ENCODE results near the gene PPM1E. TPM values are rescaled to one million over a fixed set of nuclear protein-coding genes. Genes with fewer than 3 reads are reported as not detected.

The PPM1E gene
- total RNA-seq, 1 experiment from 2014 or later: 7.1 TPM

GRCh38 chr17:58982626-58983025 lies 227.0 kb downstream of the PPM1E start:
- Histone ChIP-seq H3K4me2 (ENCODE audit: insufficient read depth, insufficient read length, low read length) (no peak overlapping the region), H3K4ac (ENCODE audit: low read depth, low read length) (no peak overlapping the region), H3K79me2 (ENCODE audit: insufficient read depth, low read length) (no peaks in the 10 kb centered on the region), H3K14ac (ENCODE audit: insufficient read depth, low read length) (no peak overlapping the region), H2BK15ac (ENCODE audit: low read depth, low read length) (no peak overlapping the region), H3K27me3 (ENCODE audit: insufficient read depth, low read length) (no peaks in the 10 kb centered on the region), H3K9ac (ENCODE audit: extremely low read depth, insufficient read length, low read length) (no peak overlapping the region), H3T11ph (ENCODE audit: low read length) (no peak overlapping the region), H4K8ac (replicated peaks; ENCODE audit: insufficient read length, low read depth, low read length) (no peak overlapping the region), H3K23me2 (ENCODE audit: insufficient read length, low read depth, low read length, poor library complexity, severe bottlenecking) (no peaks in the 10 kb centered on the region), H4K20me1 (ENCODE audit: control insufficient read depth, insufficient read depth, insufficient read length) (no peaks in the 10 kb centered on the region), H3K27ac (ENCODE audit: insufficient read length, low read depth, low read length) (no peak overlapping the region), H3K4me1 (ENCODE audit: insufficient read depth, low read length) (no peaks in the 10 kb centered on the region), H3K9me3 (ENCODE audit: control insufficient read depth, low read depth, low read length) (no peaks in the 10 kb centered on the region), H4K5ac (ENCODE audit: insufficient read length, low read depth, low read length) (no peak overlapping the region), H2AK5ac (ENCODE audit: insufficient read length, low read length) (no peak overlapping the region), H2AFZ (ENCODE audit: low read length) (no peak overlapping the region), H4K91ac (ENCODE audit: insufficient read length, low read depth, low read length) (no peak overlapping the region), H3K56ac (ENCODE audit: insufficient read length, low read depth, low read length) (no peak overlapping the region), H2BK120ac (ENCODE audit: low read depth, low read length, poor library complexity, severe bottlenecking) (no peak overlapping the region), H3K79me1 (ENCODE audit: insufficient read depth, low read depth, low read length, poor library complexity, severe bottlenecking) (no peaks in the 10 kb centered on the region), H2BK12ac (ENCODE audit: insufficient read length, low read depth, low read length) (no peak overlapping the region), H3K23ac (ENCODE audit: insufficient read length, low read depth, low read length) (no peak overlapping the region), H2BK20ac (ENCODE audit: low read depth, low read length, poor library complexity, severe bottlenecking) (no peak overlapping the region), H3K18ac (ENCODE audit: insufficient read length, low read depth, low read length) (no peak overlapping the region), H2BK5ac (ENCODE audit: insufficient read length, low read length) (no peak overlapping the region)
- Mint-ChIP-seq H3K36me3 (ENCODE audit: insufficient read depth in 1 of 3, low read depth in 3 of 3) (no peaks in the 10 kb centered on the region), H3K9me3 (no peaks in the 10 kb centered on the region), H3K27me3 (ENCODE audit: low read depth) (no peaks in the 10 kb centered on the region), H3K4me3 (no peak overlapping the region), H3K27ac (no peak overlapping the region), H3K4me1 (peaks cover 17% of the 10 kb centered on the region in 2 experiments)
- no peak for TF ChIP-seq CTCF (conservative IDR thresholded peaks at IDR 0.05)
- no CpG with 5 or more reads among the region's 3 CpGs for WGBS (ENCODE audit: extremely low coverage, insufficient read length, low lambda C conversion rate)
- no peak for DNase-seq

Measured in H9 (cell line).